Gastrocnemius medialis (tissue), 4 donors: ENCODE measurements around the gene DYRK1A. TPM values are rescaled to one million over a fixed set of nuclear protein-coding genes. Genes with fewer than 3 reads are reported as not detected.

Source experiments
- ATAC-seq, 2 donors: fragments of 150-250 bp; one replicate each; pipeline ENCODE4 v1.9.1; 2016
- DNase-seq, 2 donors: peaks; one replicate each; pipeline ENCODE4 v3.0.0-alpha.2; 2019
- H3K27ac ChIP-seq, 4 donors: fragments of 200-600 bp; sonication (generic); 1 replicate in 1 of 4; 2 replicates in 3 of 4; pipeline ENCODE4 v1.5.1; 2016 to 2018; ENCODE audit warnings: mild to moderate bottlenecking in 2 of 4, moderate library complexity in 1 of 4
- H3K27me3 ChIP-seq, 3 donors: fragments of 200-600 bp; sonication (generic) in 2 of 3; 1 replicate in 1 of 3; 2 replicates in 2 of 3; pipeline versions ENCODE4 v1.5.1 to v1.6.0; 2016 to 2019; ENCODE audit warnings: mild to moderate bottlenecking in 1 of 3, moderate library complexity in 1 of 3
- H3K36me3 ChIP-seq, 2 donors: fragments of 200-600 bp; sonication (generic) in 1 of 2; one replicate each; pipeline ENCODE4 v1.5.1; 2017 to 2018
- H3K4me1 ChIP-seq, 2 donors: fragments of 200-600 bp; sonication (generic) in 1 of 2; one replicate each; pipeline ENCODE4 v1.5.1; 2016 to 2017; ENCODE audit warnings: mild to moderate bottlenecking in 2 of 2
- H3K4me3 ChIP-seq, 4 donors: fragments of 200-600 bp; sonication (generic) in 3 of 4; 1 replicate in 1 of 4; 2 replicates in 3 of 4; pipeline ENCODE4 v1.5.1; 2016 to 2019; ENCODE audit warnings: mild to moderate bottlenecking in 2 of 4
- H3K9me3 ChIP-seq, 3 donors: fragments of 200-600 bp; sonication (generic) in 2 of 3; 1 replicate in 1 of 3; 2 replicates in 2 of 3; pipeline ENCODE4 v1.5.1; 2016 to 2019
- CTCF ChIP-seq, 5 experiments: fragments of 450-650 bp in 3 of 5; fragments of 200-600 bp in 2 of 5; sonication (generic) in 2 of 5; IDR thresholded peaks in 4 of 5; conservative IDR thresholded peaks in 1 of 5; 1 replicate in 4 of 5; 2 replicates in 1 of 5; pipeline ENCODE4 v1.5.1; 2016 to 2019; ENCODE audit warnings: antibody characterized with exemption in 5 of 5, mild to moderate bottlenecking in 3 of 5, moderate library complexity in 3 of 5
- POLR2A ChIP-seq, 2 donors: fragments of 450-650 bp; IDR thresholded peaks; one replicate each; pipeline ENCODE4 v1.6.1; 2017; ENCODE audit warnings: antibody characterized with exemption in 2 of 2, mild to moderate bottlenecking in 2 of 2, moderate library complexity in 2 of 2
- in situ Hi-C, 4 donors: fragments of 200-750 bp; cut with MboI; loops; one replicate each; pipeline versions ENCODE4 v1.15.0 to v1.8.0; 2017; ENCODE audit warnings: low sequenced_read_pairs in 4 of 4
- intact Hi-C: fragments of 100-400 bp; cut with DNase I; formaldehyde crosslinking; loops from one replicate; pipeline ENCODE4 v1.15.1; 2023; ENCODE audit warnings: low total_unique reads
- total RNA-seq, 4 donors: library from RNA; depleted of rRNA; stranded (reverse); fragments of >200 nt; gene quantifications; one replicate each; pipeline versions ENCODE4 v1.1.0 to v1.2.3, GENCODE V29; 2016

DYRK1A gene
- total RNA-seq, 4 donors from 2014 or later, result 81.0 to 115 (median 95.3) TPM

- no peaks in the 10 kb centered on the region for H3K27me3 ChIP-seq
- no peaks in the 10 kb centered on the region for H3K4me1 ChIP-seq
- no peak for TF ChIP-seq POLR2A (IDR thresholded peaks at IDR 0.05)
- TF ChIP-seq CTCF (IDR thresholded peaks at IDR 0.05 in 4 of 5, conservative IDR thresholded peaks at IDR 0.05 in 1 of 5), result no peak
- no peaks in the 10 kb centered on the region for H3K36me3 ChIP-seq
- in situ Hi-C loops, result no loop called here
- ATAC-seq (no peak), DNase-seq (no peak)
- H3K4me3 ChIP-seq, result no peak overlapping the region
- no peak overlapping the region for H3K27ac ChIP-seq
- no peaks in the 10 kb centered on the region for H3K9me3 ChIP-seq
- intact Hi-C loops, result no loop called here
Observed at GRCh38 chr21:37331411-37331810, 35.2 kb upstream of the DYRK1A start.

- Histone ChIP-seq H3K27me3 (no peaks in the 10 kb centered on the region), H3K36me3 (no peaks in the 10 kb centered on the region), H3K9me3 (no peaks in the 10 kb centered on the region), H3K4me1 (peaks cover 10 to 21% of the 10 kb centered on the region in 2 donors), H3K27ac (no peak overlapping the region), H3K4me3 (no peak overlapping the region)
- DNase-seq (no peak), ATAC-seq (no peak)
- TF ChIP-seq CTCF (IDR thresholded peaks at IDR 0.05 in 4 of 5, conservative IDR thresholded peaks at IDR 0.05 in 1 of 5) (no peak), POLR2A (IDR thresholded peaks at IDR 0.05) (no peak)
- intact Hi-C loops, result no loop called here
- in situ Hi-C loops, result no loop called here
Observed at GRCh38 chr21:37335053-37335452, 31.5 kb upstream of the DYRK1A start.

GRCh38 chr21:37337179-37337578 is 29.4 kb upstream of the DYRK1A start:
- Histone ChIP-seq H3K4me3 (no peak overlapping the region), H3K27me3 (no peaks in the 10 kb centered on the region), H3K9me3 (no peaks in the 10 kb centered on the region), H3K4me1 (peaks cover 10 to 21% of the 10 kb centered on the region in 2 donors), H3K36me3 (no peaks in the 10 kb centered on the region), H3K27ac (peak overlapping the region; percentile 85 to 92 (median 86))
- in situ Hi-C loops, result no loop called here
- peak in 1 of 2 donors; percentile 28 for DNase-seq
- TF ChIP-seq POLR2A (IDR thresholded peaks at IDR 0.05) (no peak), CTCF (IDR thresholded peaks at IDR 0.05 in 4 of 5, conservative IDR thresholded peaks at IDR 0.05 in 1 of 5) (no peak)
- ATAC-seq, result no peak
- intact Hi-C loops, result no loop called here

GRCh38 chr21:37337831-37338230 is 28.7 kb upstream of the DYRK1A start:
- no peak for ATAC-seq

More at GRCh38 chr21:37337831-37338230, 28.7 kb upstream of the DYRK1A start:
- H3K9me3 ChIP-seq, result no peaks in the 10 kb centered on the region
- DNase-seq, result no peak
- H3K27ac ChIP-seq, result peak overlapping the region; percentile 85 to 92 (median 86)
- intact Hi-C loops, result loop anchor here (1.0 to 2.0 kb wide), 3 partner anchors 71 to 227 kb away; partner anchors contain the start of gene VPS26C
- no peaks in the 10 kb centered on the region for H3K27me3 ChIP-seq
- in situ Hi-C loops, result no loop called here
- no peak overlapping the region for H3K4me3 ChIP-seq
- peaks cover 10 to 21% of the 10 kb centered on the region in 2 donors for H3K4me1 ChIP-seq
- TF ChIP-seq POLR2A (IDR thresholded peaks at IDR 0.05), result no peak
- no peak for TF ChIP-seq CTCF (IDR thresholded peaks at IDR 0.05 in 4 of 5, conservative IDR thresholded peaks at IDR 0.05 in 1 of 5)
- no peaks in the 10 kb centered on the region for H3K36me3 ChIP-seq
